ENCODE results near the gene CHRNA1.

The CHRNA1 gene

DNA sequence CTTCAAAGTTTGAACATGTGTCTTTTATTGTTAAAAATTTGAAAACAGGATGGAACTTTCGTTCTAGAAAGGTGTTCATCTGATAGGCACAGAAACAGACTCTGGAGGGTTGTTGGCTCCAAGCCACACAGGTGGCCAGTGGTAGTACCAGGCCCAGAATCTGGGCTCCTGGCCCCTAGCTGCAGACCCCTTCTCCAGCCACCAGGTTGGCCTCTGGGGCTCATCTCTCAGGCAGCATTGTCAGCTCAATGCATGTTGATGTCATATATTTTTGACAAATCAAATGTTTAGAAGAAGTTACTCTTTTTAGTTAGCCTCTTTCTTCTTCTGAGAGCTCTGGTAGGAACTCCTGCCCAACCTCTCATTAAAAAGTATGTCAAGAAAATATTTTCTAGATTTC, 34.5 kb upstream of the CHRNA1 start:
- H3K4me3 ChIP-seq (replicated peaks; ENCODE audit: low read depth, low read length): no peak overlapping the region
- TF ChIP-seq, protein P1, sequence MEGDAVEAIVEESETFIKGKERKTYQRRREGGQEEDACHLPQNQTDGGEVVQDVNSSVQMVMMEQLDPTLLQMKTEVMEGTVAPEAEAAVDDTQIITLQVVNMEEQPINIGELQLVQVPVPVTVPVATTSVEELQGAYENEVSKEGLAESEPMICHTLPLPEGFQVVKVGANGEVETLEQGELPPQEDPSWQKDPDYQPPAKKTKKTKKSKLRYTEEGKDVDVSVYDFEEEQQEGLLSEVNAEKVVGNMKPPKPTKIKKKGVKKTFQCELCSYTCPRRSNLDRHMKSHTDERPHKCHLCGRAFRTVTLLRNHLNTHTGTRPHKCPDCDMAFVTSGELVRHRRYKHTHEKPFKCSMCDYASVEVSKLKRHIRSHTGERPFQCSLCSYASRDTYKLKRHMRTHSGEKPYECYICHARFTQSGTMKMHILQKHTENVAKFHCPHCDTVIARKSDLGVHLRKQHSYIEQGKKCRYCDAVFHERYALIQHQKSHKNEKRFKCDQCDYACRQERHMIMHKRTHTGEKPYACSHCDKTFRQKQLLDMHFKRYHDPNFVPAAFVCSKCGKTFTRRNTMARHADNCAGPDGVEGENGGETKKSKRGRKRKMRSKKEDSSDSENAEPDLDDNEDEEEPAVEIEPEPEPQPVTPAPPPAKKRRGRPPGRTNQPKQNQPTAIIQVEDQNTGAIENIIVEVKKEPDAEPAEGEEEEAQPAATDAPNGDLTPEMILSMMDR (IDR thresholded peaks at IDR 0.05; ENCODE audit: low read length, missing control alignments): no peak
- DNase-seq (ENCODE audit: low read depth): no peak

DNA sequence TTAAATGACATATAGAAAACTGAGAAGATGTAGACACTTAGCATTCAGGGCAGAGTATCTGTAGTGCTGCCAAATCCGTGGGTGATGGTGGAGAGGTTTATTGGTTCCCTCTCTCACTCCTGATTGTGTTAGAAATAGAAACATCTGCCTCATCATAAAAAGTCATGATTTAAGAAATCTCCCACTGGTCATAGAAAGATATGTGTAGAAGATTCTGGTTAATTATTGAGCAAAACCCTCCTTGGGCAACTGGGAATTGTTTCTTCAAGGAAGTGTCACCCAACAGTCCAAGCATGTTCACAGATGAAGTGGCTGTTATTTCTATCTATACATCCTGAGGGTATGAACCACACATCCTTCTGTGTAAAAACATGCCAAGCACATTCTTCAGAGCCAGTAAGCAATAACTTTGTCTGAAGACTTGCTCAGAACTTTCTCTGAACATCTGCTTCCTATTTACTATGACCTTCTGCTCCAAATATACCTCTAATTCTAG, 33.6 kb upstream of the CHRNA1 start:
- no peak overlapping the region for H3K4me3 ChIP-seq (replicated peaks; ENCODE audit: low read depth, low read length)
- TF ChIP-seq, protein P1 (IDR thresholded peaks at IDR 0.05; ENCODE audit: low read length, missing control alignments): no peak
- DNase-seq (ENCODE audit: low read depth): no peak

DNA sequence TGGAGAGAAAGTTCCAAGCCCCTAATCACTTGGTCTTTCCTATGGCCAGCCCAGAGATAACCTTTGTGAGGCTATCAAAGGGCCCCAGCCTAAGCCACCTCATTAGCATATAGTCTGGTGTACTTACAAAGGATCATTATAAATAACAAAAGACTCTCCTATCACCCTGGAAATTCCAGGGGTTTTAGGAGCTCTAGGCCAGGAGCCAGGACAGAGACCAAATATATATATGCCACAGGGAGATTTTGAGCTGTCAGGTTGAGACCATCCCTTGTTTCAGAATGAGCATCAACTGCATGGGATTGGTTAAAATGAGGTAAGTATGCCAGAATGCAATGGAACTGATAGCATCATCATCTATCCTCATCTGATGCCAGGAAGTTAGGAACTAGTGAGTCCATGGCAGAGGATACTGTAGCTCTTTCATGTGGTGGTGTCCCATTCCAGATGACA, 32.1 kb upstream of the CHRNA1 start:
- DNase-seq (ENCODE audit: low read depth): no peak
- TF ChIP-seq, protein P1 (IDR thresholded peaks at IDR 0.05; ENCODE audit: low read length, missing control alignments): no peak

DNA sequence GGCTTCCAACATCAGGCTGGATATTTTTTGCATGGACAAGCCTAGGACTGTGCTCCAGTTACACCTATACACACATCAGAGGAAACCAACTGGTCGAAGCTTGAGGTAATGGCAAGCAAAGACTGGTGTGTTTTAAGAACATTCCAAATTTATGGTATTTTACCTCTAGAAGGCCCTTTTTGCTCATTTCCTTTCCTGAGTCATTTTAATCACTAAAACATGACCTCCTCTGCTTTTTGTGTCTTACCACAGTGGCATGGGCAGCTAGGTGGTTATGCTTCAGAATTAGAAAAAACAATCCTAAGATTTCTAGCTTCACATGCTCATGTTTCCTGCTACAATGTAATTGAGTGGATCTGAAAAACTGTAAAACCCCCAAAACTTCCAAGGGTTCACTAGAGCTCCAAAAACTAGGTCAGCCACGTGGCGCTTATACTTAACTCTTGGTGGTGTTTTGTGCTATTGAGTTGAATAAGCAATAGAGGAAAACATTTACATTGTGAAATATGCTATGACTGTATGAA, 30.6 kb upstream of the CHRNA1 start:
- TF ChIP-seq, protein P1 (IDR thresholded peaks at IDR 0.05; ENCODE audit: low read length, missing control alignments): no peak
- no peak for DNase-seq (ENCODE audit: low read depth)

More for the DNA sequence above, 32.1 kb upstream of the CHRNA1 start:
- no peak overlapping the region for H3K4me3 ChIP-seq (replicated peaks; ENCODE audit: low read depth, low read length)

DNA sequence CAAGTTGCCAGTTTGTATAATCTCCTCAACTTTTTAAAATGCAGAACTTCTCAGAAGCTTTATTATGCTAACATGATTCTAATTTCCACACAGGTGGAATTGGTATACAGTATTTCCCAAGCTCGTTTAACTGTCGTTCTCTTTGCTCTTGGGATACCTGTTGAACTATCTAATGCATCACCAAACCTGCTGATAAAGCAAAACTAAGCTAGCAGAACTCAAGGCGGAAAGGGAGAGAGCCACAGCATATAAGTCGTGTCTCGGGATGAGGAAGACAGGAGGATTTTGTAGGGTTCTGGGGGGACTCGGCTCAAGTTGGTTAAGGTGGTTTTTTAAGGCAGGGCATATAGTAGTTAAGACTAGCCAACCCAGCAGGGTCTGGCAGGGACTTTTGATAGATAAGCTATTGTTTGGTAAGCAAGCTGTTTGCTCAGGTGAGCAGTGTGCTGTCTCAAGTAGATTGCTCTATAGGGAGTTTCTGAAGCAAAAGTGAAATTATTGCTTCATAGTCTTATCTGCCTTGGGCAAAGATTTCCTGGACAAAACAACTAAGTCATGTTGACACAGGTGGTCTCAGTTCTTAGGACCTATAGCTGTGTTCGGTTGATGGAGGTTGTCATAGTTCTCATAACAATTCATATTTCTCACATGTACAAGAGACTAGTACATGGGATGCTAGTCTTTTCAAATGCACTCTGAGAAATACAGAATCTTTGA, 28.2 kb upstream of the CHRNA1 start:
- TF ChIP-seq, protein P1 (IDR thresholded peaks at IDR 0.05; ENCODE audit: low read length, missing control alignments): no peak
- H3K4me3 ChIP-seq (replicated peaks; ENCODE audit: low read depth, low read length): no peak overlapping the region
- DNase-seq (ENCODE audit: low read depth): no peak

More for the DNA sequence above, 30.6 kb upstream of the CHRNA1 start:
- no peak overlapping the region for H3K4me3 ChIP-seq (replicated peaks; ENCODE audit: low read depth, low read length)

DNA sequence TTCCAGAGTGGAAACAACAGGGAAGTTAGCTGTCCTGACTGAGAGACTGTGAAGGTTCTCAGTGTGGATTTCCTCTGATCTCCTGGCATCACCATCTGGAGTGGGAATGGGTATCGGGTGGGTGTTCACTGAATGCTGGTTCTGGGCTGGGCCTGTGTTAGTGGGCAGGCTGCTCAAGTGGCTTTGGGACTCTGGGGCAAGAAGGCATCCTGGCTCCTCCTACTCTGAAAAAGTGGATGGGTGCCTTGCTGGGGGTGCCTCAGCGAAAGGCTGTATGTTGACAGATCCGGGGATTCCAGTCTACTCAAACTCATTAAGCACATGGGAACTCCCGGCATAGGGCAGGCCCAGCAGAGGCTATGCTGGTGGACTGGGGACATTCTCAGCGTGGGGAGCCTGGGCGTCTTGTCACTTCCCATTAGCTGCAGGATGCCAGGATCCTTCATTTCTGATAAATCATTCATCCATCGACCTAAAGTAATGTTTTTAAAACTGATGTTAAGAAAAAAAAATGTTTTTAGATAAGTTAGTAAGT, 27.5 kb upstream of the CHRNA1 start:
- no peak for DNase-seq (ENCODE audit: low read depth)
- TF ChIP-seq, protein P1 (IDR thresholded peaks at IDR 0.05; ENCODE audit: low read length, missing control alignments): no peak
- H3K4me3 ChIP-seq (replicated peaks; ENCODE audit: low read depth, low read length): no peak overlapping the region

All from fibroblast of pulmonary artery (primary cell).